OCI-LY1 (cell line): ENCODE measurements around the gene KLRF2.

ENCODE experiments used
- H2AFZ ChIP-seq: fragments of 200-600 bp; sonication (generic), shearing (Covaris generic); 2 replicates; pipeline ENCODE4 v1.6.0; 2014; ENCODE audit warnings: antibody characterized with exemption, mild to moderate bottlenecking, low read length
- H3F3A ChIP-seq: fragments of 200-600 bp; sonication (generic), shearing (Covaris generic); 2 replicates; pipeline ENCODE4 v1.6.0; 2014; ENCODE audit warnings: mild to moderate bottlenecking, antibody characterized with exemption, low read length, moderate library complexity; ENCODE audit not compliant: insufficient read depth
- H3K27ac ChIP-seq: fragments of 200-600 bp; sonication (generic); 2 replicates; pipeline ENCODE4 v1.5.1; 2014; ENCODE audit warnings: low read length, mixed run types, mild to moderate bottlenecking, low read depth; ENCODE audit not compliant: poor library complexity, severe bottlenecking
- H3K27me3 ChIP-seq: fragments of 200-600 bp; sonication (generic); 2 replicates; pipeline ENCODE4 v1.6.0; 2014; ENCODE audit warnings: antibody characterized with exemption, mild to moderate bottlenecking, low read length, moderate library complexity; ENCODE audit not compliant: insufficient read depth
- H3K36me3 ChIP-seq: fragments of 200-600 bp; sonication (generic); 2 replicates; pipeline ENCODE4 v1.6.1; 2014; ENCODE audit warnings: mild to moderate bottlenecking, antibody characterized with exemption, low read length, moderate library complexity, mixed read lengths; ENCODE audit not compliant: insufficient read depth
- H3K4me1 ChIP-seq: fragments of 200-600 bp; sonication (generic); 2 replicates; pipeline ENCODE4 v1.5.1; 2014; ENCODE audit warnings: mild to moderate bottlenecking, low read length, moderate library complexity; ENCODE audit not compliant: insufficient read depth, severe bottlenecking
- H3K4me2 ChIP-seq: fragments of 200-600 bp; sonication (generic), shearing (Covaris generic); 2 replicates; pipeline ENCODE4 v1.6.1; 2014; ENCODE audit warnings: low read length
- H3K4me3 ChIP-seq: fragments of 200-600 bp; sonication (generic); 2 replicates; pipeline ENCODE4 v1.5.1; 2014; ENCODE audit warnings: low read length, low read depth, mild to moderate bottlenecking, mixed read lengths; ENCODE audit not compliant: poor library complexity, severe bottlenecking
- H3K79me2 ChIP-seq: fragments of 200-600 bp; shearing (Covaris generic); 2 replicates; pipeline ENCODE4 v1.6.1; 2016; ENCODE audit warnings: mixed run types, low read length, mixed read lengths; ENCODE audit not compliant: insufficient read depth
- H3K9ac ChIP-seq: fragments of 200-600 bp; sonication (generic), shearing (Covaris generic); 2 replicates; pipeline ENCODE4 v1.6.1; 2014; ENCODE audit warnings: mild to moderate bottlenecking, low read length, mixed read lengths
- H3K9me2 ChIP-seq: fragments of 200-600 bp; sonication (generic), shearing (Covaris generic); 2 replicates; pipeline ENCODE4 v1.6.1; 2014; ENCODE audit warnings: low read depth, mild to moderate bottlenecking, low read length, mixed read lengths
- H3K9me3 ChIP-seq: fragments of 200-600 bp; shearing (Covaris generic); 2 replicates; pipeline ENCODE4 v1.6.1; 2014; ENCODE audit warnings: low read length, mixed read lengths
- H4K20me1 ChIP-seq: fragments of 200-600 bp; sonication (generic), shearing (Covaris generic); 2 replicates; pipeline ENCODE4 v1.6.0; 2016; ENCODE audit warnings: mild to moderate bottlenecking, low read length; ENCODE audit not compliant: insufficient read depth
- CTCF ChIP-seq: fragments of 200-600 bp; sonication (generic), shearing (Covaris generic); IDR thresholded peaks from 2 replicates; pipeline ENCODE4 v1.5.1; 2017; ENCODE audit warnings: mild to moderate bottlenecking, antibody characterized with exemption, low read length, moderate library complexity, mixed read lengths
- EZH2 ChIP-seq: fragments of 200-600 bp; sonication (generic), shearing (Covaris generic); IDR thresholded peaks from 2 replicates; pipeline ENCODE4 v1.8.0; 2017; ENCODE audit warnings: borderline replicate concordance, mixed run types, mild to moderate bottlenecking, antibody characterized with exemption, low read length, moderate library complexity, mixed read lengths

The KLRF2 gene

DNA sequence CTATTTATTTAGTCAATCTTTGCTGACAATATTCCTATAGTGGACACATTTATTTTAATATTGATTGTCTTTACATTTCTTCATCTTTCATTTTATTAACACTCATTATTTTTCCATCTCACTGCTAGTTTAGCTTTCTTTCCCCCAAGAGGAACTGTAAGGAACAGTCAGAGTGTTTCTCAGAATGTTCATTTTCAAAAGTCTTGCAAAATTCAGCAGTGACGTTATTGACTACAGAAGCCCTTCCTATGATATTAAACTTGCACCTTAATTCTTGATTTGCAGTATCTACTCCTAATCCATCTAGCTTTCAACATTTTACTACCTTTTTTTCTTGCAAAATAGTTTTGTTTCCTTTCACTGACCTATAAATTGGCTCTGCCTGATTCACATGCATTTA lies 25.1 kb upstream of the KLRF2 start:
- Histone ChIP-seq H3K79me2 (no peaks in the 10 kb centered on the region), H3K4me2 (no peak overlapping the region), H3F3A (no peaks in the 10 kb centered on the region), H3K4me1 (no peaks in the 10 kb centered on the region), H3K9me2 (no peaks in the 10 kb centered on the region), H3K36me3 (no peaks in the 10 kb centered on the region), H3K27me3 (no peaks in the 10 kb centered on the region), H2AFZ (no peak overlapping the region), H3K9ac (no peak overlapping the region), H4K20me1 (no peaks in the 10 kb centered on the region), H3K9me3 (no peaks in the 10 kb centered on the region), H3K4me3 (no peak overlapping the region), H3K27ac (no peak overlapping the region)
- TF ChIP-seq CTCF, result no peak
- no peak for TF ChIP-seq EZH2

GRCh38 chr12:9856894-9857293 lies 24.4 kb upstream of the KLRF2 start:
- Histone ChIP-seq H3K79me2 (no peaks in the 10 kb centered on the region), H3K4me3 (no peak overlapping the region), H3K27me3 (no peaks in the 10 kb centered on the region), H4K20me1 (no peaks in the 10 kb centered on the region), H3K9me2 (no peaks in the 10 kb centered on the region), H3K9me3 (no peaks in the 10 kb centered on the region), H3K27ac (no peak overlapping the region), H3K4me2 (no peak overlapping the region), H3K36me3 (no peaks in the 10 kb centered on the region), H3K4me1 (no peaks in the 10 kb centered on the region), H3K9ac (no peak overlapping the region), H2AFZ (no peak overlapping the region), H3F3A (no peaks in the 10 kb centered on the region)
- TF ChIP-seq EZH2 (no peak), CTCF (no peak)

- H3K4me3 ChIP-seq, result no peak overlapping the region
- no peaks in the 10 kb centered on the region for H3K9me2 ChIP-seq
- no peaks in the 10 kb centered on the region for H3K79me2 ChIP-seq
- no peak overlapping the region for H2AFZ ChIP-seq
- H4K20me1 ChIP-seq, result no peaks in the 10 kb centered on the region
- H3K9me3 ChIP-seq, result no peaks in the 10 kb centered on the region
- H3K27ac ChIP-seq, result no peak overlapping the region
- H3F3A ChIP-seq, result no peaks in the 10 kb centered on the region
- H3K27me3 ChIP-seq, result no peaks in the 10 kb centered on the region
- H3K4me1 ChIP-seq, result no peaks in the 10 kb centered on the region
- TF ChIP-seq CTCF (no peak), EZH2 (no peak)
- H3K36me3 ChIP-seq, result no peaks in the 10 kb centered on the region
- H3K4me2 ChIP-seq, result no peak overlapping the region
- H3K9ac ChIP-seq, result no peak overlapping the region
These were observed 23.2 kb upstream of the KLRF2 start for GRCh38 chr12:9858135-9858534.
